Astrocyte of the spinal cord (primary cell): Measurements from ENCODE around the gene E2F1.

Experiments
- DNase-seq: peaks from one replicate; pipeline ENCODE4 v3.0.0; 2011; ENCODE audit warnings: low read depth, low spot score
- H3K4me3 ChIP-seq: 2 replicates; pipeline ENCODE4 v1.5.1; 2011; ENCODE audit warnings: low read depth, mild to moderate bottlenecking, low read length, moderate library complexity
- CTCF ChIP-seq: IDR thresholded peaks from 2 replicates; pipeline ENCODE4 v1.5.1; 2012; ENCODE audit warnings: low read depth, mild to moderate bottlenecking, low read length, inconsistent platforms
- in situ Hi-C: cut with HindIII; loops from 2 replicates; pipeline ENCODE4 v1.10.0; 2017; ENCODE audit warnings: low sequenced_read_pairs

Gene E2F1

GRCh38 chr20:33693741-33694638 lies 7.8 kb upstream of the E2F1 start:
- no peak overlapping the region for H3K4me3 ChIP-seq
- TF ChIP-seq CTCF = no peak
- no peak for DNase-seq
- in situ Hi-C loops = no loop called here

GRCh38 chr20:33693289-33693688 lies 7.1 kb upstream of the E2F1 start:
- no peak for DNase-seq
- no peak for TF ChIP-seq CTCF
- H3K4me3 ChIP-seq = no peak overlapping the region
- in situ Hi-C loops = no loop called here

DNA sequence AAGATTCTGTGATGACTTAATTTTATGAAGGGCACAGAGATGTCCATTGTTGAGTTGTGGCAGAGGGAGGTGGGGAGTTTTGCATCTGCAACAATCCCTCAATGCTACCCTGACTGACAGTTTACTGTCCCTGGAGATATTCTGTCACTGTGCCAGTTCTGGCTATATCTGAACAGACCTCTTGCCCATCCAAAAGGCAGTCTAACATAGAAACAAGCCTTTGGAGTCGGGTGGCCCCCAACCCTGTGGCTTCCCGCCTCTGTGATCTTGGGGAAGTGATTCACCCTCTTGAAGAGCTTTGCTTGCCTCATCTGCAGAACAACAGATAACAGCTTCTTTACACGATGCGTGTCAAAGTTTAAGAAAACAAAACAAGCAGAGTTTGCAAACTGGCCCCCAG lies 3.8 kb upstream of the E2F1 start:
- TF ChIP-seq CTCF = no peak
- no peak overlapping the region for H3K4me3 ChIP-seq
- in situ Hi-C loops = no loop called here
- DNase-seq = peak; percentile 59

DNA sequence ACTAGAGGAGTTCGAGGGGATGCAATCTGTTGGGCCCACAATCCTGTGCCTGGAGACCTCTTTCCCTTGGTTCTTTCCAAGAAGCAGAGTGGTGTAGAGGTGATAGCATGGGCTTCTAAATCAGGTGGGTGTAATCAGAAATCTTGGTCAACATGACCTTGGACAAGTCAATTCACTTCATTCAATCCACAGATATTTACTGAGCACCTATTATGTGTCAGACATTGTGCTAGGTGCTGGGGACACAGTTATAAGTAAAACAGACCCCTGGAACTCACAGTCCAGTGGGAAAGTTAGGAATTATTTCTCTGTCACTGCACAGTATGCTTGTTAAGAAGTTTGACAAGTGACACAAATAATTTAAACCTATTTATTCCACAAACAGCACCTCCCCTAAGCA lies 3.3 kb upstream of the E2F1 start:
- in situ Hi-C loops = no loop called here
- TF ChIP-seq CTCF = no peak
- no peak overlapping the region for H3K4me3 ChIP-seq
- DNase-seq = no peak

- in situ Hi-C loops = no loop called here
- no peak overlapping the region for H3K4me3 ChIP-seq
- no peak for DNase-seq
- TF ChIP-seq CTCF = no peak
These were observed 2.8 kb upstream of the E2F1 start for GRCh38 chr20:33688938-33689424.

DNA sequence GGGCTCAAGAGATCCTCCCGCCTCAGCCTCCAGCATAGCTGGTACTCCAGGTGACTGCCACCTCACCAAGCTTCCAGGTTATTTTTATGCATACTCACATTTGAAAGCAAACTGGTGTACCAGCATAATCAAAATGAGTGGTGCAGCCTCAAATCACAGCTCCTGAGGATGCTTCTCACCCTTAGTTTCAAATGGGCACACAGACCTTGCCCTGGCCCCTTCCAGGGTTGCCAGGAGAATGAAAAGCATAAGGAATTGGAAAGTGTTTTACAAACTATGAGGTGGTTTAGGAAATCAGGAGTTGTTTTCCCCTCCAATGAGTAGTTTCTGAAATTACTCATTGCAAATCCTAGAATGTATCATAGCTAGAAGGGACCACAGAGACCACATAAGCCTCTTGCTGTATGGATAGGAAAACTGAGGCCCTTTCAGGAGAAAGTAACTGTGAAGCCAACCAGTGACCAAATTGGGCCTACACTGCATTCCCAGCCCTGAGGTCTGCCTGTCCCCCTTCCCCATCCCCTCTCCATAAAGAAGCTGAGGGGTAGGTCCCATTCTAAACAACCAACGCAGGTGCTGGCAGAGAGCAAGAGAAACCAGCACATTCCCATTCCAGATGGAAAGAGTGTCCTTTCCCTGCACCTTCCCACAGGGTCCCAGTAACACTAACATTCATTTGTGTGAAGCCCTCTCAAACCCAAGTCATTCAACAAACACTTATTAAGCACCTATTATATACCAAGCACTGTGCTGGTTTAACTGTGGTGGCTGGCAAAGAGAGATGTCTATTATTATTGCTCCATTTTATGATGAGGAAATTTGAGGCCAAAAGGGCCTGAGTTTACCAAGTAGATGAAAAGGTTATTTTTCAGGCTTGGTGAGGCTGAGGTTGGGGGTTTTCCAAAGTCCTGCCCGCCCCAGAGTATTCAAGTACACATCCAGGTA lies 2.1 kb upstream of the E2F1 start:
- no peak overlapping the region for H3K4me3 ChIP-seq
- DNase-seq = no peak
- in situ Hi-C loops = no loop called here
- no peak for TF ChIP-seq CTCF
